ENCODE measurements around the gene PPP1R12A.
"Not testable (repeated sequence)": the region's sequence is repeated elsewhere in the genome, so short reads cannot be mapped to it uniquely, and the experiment has no call there.

PPP1R12A gene

DNA sequence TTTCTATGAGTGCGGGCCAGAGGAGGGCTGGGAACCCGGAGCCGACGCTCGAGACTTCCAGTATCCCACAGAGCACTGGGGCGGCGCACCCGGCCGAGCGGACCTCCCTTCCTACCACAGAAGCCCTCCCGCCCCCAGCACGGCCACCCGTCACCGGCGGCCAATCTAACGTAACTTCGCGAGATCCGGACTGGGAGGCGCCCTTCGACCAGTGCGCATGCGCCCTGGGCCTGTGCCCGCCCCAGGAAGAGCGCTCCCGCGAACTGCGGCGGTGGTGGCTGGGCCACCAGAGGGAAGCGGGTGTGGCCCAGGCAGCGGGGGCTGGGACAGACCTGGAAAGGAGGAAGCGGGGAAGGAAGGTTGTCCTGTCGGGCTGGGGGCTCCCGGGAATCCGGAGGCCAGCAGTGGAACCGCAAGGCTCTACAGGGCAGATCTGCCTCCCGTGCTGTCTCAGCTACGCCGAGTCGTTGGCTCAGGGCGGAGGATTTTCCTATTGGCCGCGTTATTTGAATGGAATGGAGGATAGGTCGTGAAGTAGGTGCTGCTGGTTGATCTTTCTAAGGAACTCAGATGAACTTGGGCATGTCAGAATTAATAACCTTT, at the start of gene PPP1R12A:
TSS of gene PPP1R12A (minus strand) at position 77 of the 603 bp plus-strand sequence. CDS start 166 bp downstream, outside the sequence.
- intact Hi-C loops (cut with DNase I): no loop called here
- DNase-seq: peak; percentile 87 to 98 (median 95)

- intact Hi-C loops (cut with DNase I): no loop called here
- no peak for DNase-seq
Observed at GRCh38 chr12:79983986-79984620, 49.2 kb upstream of the PPP1R12A start.

- no peak for DNase-seq
- intact Hi-C loops (cut with DNase I): no loop called here
Observed at GRCh38 chr12:79983492-79983891, 48.6 kb upstream of the PPP1R12A start.

GRCh38 chr12:79982086-79983062, 47.5 kb upstream of the PPP1R12A start:
- no peak for DNase-seq
- intact Hi-C loops (cut with DNase I): no loop called here

DNA sequence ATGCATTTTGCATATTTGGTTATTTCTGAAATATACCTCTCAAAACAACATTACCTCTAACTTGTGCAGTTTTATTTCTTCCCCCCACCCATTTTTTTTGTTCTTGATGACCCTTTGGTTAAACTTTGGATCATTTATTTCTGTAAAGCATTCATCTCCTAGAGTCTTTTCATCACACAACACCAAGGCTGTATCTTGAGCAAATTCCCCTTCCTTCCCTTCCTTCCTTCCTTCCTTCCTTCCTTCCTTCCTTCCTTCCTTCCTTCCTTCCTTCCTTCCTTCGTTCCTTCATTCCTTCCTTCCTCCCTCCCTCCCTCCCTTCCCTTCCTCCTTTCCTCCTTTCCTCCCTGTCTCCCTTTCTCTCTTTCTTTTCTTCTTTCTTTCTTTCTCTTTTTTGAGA, 43.8 kb upstream of the PPP1R12A start:
- intact Hi-C loops (cut with DNase I): no loop called here
- no peak for DNase-seq

DNA sequence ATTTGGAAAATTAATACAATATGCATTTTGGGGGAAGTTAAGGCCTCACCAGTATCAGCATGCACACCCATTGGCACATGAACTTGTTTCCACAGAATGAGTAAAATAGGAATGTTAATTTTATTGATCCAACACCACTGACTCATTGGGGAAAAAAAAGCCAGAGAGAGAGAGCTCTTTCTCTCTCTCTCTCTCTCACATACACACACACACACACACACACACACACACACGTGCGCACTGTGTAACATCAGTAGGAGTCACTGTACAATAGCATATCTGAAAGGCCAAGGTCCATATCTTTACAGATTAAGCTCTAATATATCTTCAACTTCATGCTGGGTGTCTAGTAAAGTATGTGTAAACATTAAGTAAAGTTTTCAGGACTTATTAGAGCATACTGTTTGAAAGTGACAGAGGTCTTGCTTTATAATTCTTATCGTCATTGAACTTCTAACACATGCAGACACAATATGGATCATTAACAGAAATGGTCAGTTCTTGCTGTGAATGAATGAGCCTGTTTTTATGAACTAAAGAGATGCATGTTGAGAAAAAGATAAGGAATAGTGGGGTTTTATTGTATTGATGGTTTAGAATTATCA, 43.1 kb upstream of the PPP1R12A start:
- intact Hi-C loops (cut with DNase I); DNase-seq: not testable (repeated sequence)

DNA sequence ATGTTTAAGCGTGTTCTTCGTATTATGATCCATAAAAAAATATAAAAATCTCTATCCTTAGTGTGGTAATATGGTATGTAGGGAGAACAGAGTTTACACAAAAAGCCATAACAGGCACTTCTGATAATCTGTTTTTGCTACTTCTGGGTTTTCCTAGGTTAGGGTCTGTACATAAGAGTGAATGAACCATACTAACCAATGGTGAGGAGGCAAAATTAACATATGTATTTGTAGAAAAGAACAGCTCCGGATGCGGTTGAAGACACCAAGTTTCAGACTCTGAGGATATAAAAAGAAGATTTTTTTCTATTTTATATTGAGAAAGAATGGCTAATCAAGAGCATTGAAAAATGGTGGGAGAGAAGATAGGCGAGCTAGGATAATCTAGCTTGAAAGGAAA, 40.2 kb upstream of the PPP1R12A start:
- intact Hi-C loops (cut with DNase I): no loop called here
- DNase-seq: no peak

GRCh38 chr12:79973801-79974200, 38.9 kb upstream of the PPP1R12A start:
- DNase-seq: peak in 1 of 42 donors; percentile 16
- intact Hi-C loops (cut with DNase I): no loop called here

GRCh38 chr12:79964100-79964627, 29.3 kb upstream of the PPP1R12A start:
- intact Hi-C loops (cut with DNase I): no loop called here

GRCh38 chr12:79961411-79961810, 26.5 kb upstream of the PPP1R12A start:
- intact Hi-C loops (cut with DNase I): no loop called here
- no peak for DNase-seq

More at GRCh38 chr12:79964100-79964627, 29.3 kb upstream of the PPP1R12A start:
- no peak for DNase-seq

DNA sequence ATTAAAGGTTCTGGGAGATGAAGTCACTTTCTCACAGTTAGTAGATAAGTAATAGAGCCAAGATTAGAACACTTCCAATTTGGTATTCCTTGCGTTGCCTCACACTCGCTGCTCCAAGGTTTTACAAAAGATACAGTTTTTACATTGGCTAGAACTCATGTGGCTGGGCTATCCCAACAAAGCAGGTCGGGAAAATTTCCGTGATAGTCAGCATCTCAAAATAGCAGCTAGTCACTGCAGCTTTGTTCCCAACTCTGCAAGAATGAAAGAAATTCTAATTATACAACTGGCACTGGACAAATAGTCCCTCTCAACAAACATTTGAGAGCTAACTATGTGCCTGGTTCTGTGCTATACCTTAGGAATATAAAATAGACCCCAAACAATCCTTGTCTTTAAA, 24.6 kb upstream of the PPP1R12A start:
- peak in 12 of 42 donors; percentile 11 to 63 (median 20) for DNase-seq
- intact Hi-C loops (cut with DNase I): no loop called here

DNA sequence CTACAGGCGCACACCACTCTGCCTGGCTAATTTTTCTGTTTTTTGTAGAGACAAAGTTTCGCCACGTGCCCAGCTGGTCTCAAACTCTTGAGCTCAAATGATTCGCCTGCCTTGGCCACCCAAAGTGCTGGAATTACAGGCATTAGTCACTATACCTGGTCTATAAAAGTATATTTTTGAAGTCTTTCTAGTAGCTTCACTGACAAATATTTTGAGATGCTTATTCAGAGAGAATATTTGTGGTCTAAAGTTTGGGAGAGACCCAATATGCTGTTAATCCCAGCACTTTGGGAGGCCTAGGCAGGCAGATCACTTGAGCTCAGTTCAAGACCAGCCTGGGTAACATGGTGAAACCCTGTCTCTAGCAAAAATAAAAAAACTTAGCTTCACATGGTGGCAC, 22.0 kb upstream of the PPP1R12A start:
- no peak for DNase-seq
- intact Hi-C loops (cut with DNase I): no loop called here

DNA sequence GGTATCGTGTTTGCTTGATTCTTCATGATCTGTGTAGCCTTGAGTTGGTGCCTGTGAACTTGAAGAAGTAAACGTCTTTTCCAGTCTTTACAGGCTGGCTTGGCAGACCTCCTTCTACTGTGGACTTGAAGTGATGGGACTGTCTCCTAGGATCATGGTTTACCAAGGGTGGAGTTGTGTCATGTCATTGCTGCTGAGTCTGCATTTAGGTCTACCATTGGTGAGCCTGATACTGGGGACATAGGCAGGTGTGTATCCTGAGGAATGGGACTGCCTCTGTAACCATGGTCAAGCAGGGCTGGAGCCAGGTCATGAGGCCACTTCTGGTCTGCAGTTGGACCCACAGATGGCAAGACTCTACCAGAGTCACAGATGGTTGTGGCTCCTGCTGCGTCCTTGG, 20.7 kb upstream of the PPP1R12A start:
- intact Hi-C loops (cut with DNase I): no loop called here
- DNase-seq: no peak

GRCh38 chr12:79954037-79954610, 19.2 kb upstream of the PPP1R12A start:
- DNase-seq: no peak
- intact Hi-C loops (cut with DNase I): no loop called here

DNA sequence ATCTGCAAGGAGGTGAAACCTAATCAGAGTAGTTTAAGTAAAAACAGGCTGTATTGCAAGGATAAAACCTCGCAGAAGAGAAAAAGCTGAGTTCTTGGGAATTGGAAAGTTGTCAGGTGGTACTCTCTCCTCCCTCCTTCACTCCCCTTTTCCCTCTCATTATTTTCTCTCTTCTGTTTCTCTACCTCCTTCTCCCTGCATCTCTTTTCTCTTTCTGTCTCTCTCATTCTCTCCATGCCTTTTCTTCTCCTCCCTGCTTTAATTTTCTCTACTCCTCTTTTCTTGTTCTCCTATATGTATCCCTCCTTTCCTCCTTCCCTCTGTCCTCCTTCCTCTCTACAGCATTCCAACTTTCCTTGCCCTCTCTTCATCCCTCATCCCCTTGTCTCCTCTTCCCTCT, 14.2 kb upstream of the PPP1R12A start:
- intact Hi-C loops (cut with DNase I): no loop called here
- DNase-seq: no peak

GRCh38 chr12:79945433-79945832, 10.5 kb upstream of the PPP1R12A start:
- intact Hi-C loops (cut with DNase I): no loop called here
- DNase-seq: no peak

DNA sequence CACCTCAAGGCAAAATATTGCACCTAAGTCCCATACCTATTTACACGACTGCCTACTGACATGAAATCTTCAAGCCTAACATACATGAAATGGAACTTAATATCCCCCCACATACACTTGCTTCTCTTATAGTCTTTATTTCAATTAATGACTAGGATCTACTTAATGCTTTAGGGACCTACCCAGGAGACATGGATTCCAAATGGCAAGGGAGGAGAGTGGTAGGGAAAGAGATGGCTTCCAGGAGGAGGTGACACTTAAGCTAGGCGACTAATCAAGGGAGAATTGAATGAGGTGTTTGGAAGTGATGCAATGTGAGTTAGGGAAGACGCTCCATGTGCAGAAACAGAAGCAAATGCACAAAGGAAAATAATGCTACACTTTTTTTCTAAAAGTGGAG, 9.7 kb upstream of the PPP1R12A start:
- no peak for DNase-seq
- intact Hi-C loops (cut with DNase I): no loop called here

GRCh38 chr12:79942846-79943245, 7.9 kb upstream of the PPP1R12A start:
- intact Hi-C loops (cut with DNase I); DNase-seq: not testable (repeated sequence)

- intact Hi-C loops (cut with DNase I): no loop called here
- no peak for DNase-seq
Observed at GRCh38 chr12:79939728-79940310, 4.9 kb upstream of the PPP1R12A start.

Measured in head of caudate nucleus (tissue), 42 donors.